Measurements from ENCODE around the gene TYMP.

DNA sequence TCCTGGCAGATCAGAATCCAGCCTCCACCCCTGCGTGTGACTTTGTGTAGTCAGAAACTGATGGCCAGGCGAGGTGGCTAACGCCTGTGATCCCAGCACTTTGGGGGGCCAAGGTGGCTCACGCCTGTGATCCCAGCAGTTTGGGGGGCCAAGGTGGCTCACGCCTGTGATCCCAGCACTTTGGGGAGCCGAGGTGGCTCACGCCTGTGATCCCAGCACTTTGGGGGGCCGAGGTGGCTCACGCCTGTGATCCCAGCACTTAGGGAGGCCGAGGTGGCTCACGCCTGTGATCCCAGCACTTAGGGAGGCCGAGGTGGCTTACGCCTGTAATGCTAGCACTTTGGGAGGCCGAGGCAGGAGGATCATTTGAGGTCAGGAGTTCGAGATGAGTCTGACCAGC is 16.6 kb downstream of the TYMP start:
- TF ChIP-seq, protein P1, sequence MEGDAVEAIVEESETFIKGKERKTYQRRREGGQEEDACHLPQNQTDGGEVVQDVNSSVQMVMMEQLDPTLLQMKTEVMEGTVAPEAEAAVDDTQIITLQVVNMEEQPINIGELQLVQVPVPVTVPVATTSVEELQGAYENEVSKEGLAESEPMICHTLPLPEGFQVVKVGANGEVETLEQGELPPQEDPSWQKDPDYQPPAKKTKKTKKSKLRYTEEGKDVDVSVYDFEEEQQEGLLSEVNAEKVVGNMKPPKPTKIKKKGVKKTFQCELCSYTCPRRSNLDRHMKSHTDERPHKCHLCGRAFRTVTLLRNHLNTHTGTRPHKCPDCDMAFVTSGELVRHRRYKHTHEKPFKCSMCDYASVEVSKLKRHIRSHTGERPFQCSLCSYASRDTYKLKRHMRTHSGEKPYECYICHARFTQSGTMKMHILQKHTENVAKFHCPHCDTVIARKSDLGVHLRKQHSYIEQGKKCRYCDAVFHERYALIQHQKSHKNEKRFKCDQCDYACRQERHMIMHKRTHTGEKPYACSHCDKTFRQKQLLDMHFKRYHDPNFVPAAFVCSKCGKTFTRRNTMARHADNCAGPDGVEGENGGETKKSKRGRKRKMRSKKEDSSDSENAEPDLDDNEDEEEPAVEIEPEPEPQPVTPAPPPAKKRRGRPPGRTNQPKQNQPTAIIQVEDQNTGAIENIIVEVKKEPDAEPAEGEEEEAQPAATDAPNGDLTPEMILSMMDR (IDR thresholded peaks at IDR 0.05), result no peak
- TF ChIP-seq POLR2A (IDR thresholded peaks at IDR 0.05), result no peak

Measured in esophagus squamous epithelium (tissue), 4 donors.